HepG2 (cell line): ENCODE data around the gene MUC21. TPM values are rescaled to one million over a fixed set of nuclear protein-coding genes. Genes with fewer than 3 reads are reported as not detected.

ENCODE experiments used
- ATAC-seq: fragments of 200-7000 bp; cut with Tn5 transposase; 3 replicates; pipeline ENCODE4 v1.9.1; 2020; ENCODE audit warnings: mild to moderate bottlenecking, moderate library complexity
- BruUV-seq: library from RNA; stranded (reverse); fragments of 400-500 nt; replicated peaks from 2 replicates; lab custom pipeline; 2021; lab: Mats Ljungman, UMichigan
- CTCF ChIA-PET: fragments of 300-600 bp; formaldehyde crosslinking; extraction: SDS; loops from one replicate; lab custom pipeline; 2021; ENCODE audit warnings: low total read pairs, inconsistent platforms, low intra/inter-chr PET ratio; lab: Yijun Ruan, JAX
- POLR2A ChIA-PET: fragments of 350-600 bp; sonication (Branson Sonifier 250); formaldehyde crosslinking; loops from one replicate; lab custom pipeline; 2020; ENCODE audit warnings: antibody characterized with exemption, inconsistent platforms; lab: Yijun Ruan, JAX
- DNase-seq: peaks from one replicate; pipeline ENCODE4 v3.0.0-alpha.2; 2015; ENCODE audit warnings: low spot score
- FAIRE-seq: peaks from 3 replicates; lab custom pipeline; 2011; peaks lifted over from hg19 to GRCh38; lab: Jason Lieb, UNC
- H2AFZ ChIP-seq: one replicate; pipeline ENCODE4 v1.6.1; 2011; ENCODE audit warnings: low read length, inconsistent platforms
- H3K27ac ChIP-seq: fragments of 300-600 bp; 3 replicates; pipeline ENCODE4 v1.8.0; 2011; ENCODE audit warnings: mixed run types, mild to moderate bottlenecking, mixed read lengths, low read length, inconsistent platforms; ENCODE audit not compliant: insufficient read depth; ENCODE audit errors: extremely low read length
- H3K27me3 ChIP-seq, 2 experiments: fragments of 200-600 bp in 1 of 2; 2 replicates in 1 of 2; 3 replicates in 1 of 2; pipeline versions ENCODE4 v1.6.0 to v1.8.0; 2011; ENCODE audit warnings: low read length in 2 of 2, mild to moderate bottlenecking in 2 of 2, moderate library complexity in 2 of 2, inconsistent platforms in 1 of 2; ENCODE audit not compliant: insufficient read depth in 2 of 2, control insufficient read depth in 1 of 2
- H3K36me3 ChIP-seq, 2 experiments: fragments of 200-600 bp in 1 of 2; replicated peaks in 1 of 2; 2 replicates in 1 of 2; 3 replicates in 1 of 2; pipeline versions ENCODE4 v1.5.1 to v1.8.0; 2011; ENCODE audit warnings: low read length in 2 of 2, inconsistent platforms in 1 of 2; ENCODE audit not compliant: insufficient read depth in 2 of 2, control insufficient read depth in 1 of 2
- H3K4me1 ChIP-seq: 2 replicates; pipeline ENCODE4 v1.5.1; 2012; ENCODE audit warnings: low read length, inconsistent platforms; ENCODE audit not compliant: insufficient read depth
- H3K4me2 ChIP-seq: 2 replicates; pipeline ENCODE4 v1.6.0; 2011; ENCODE audit warnings: low read depth, low read length, inconsistent platforms
- H3K4me3 ChIP-seq, 3 experiments: fragments of 200-600 bp in 1 of 3; sonication (generic), shearing (Covaris generic) in 1 of 3; replicated peaks in 1 of 3; 2 replicates each; pipeline ENCODE4 v1.5.1; 2011 to 2016; ENCODE audit warnings: low read length in 3 of 3, inconsistent platforms in 2 of 3, low read depth in 2 of 3, mild to moderate bottlenecking in 2 of 3, control low read depth in 1 of 3, mixed read lengths in 1 of 3; ENCODE audit not compliant: insufficient read depth in 1 of 3
- H3K79me2 ChIP-seq: one replicate; pipeline ENCODE4 v1.6.1; 2011; ENCODE audit warnings: low read length, inconsistent platforms; ENCODE audit not compliant: insufficient read depth
- H3K9ac ChIP-seq: 2 replicates; pipeline ENCODE4 v1.6.0; 2011; ENCODE audit warnings: mild to moderate bottlenecking, low read depth, low read length, inconsistent platforms; ENCODE audit not compliant: insufficient read depth
- H3K9me3 ChIP-seq: 2 replicates; pipeline ENCODE4 v1.5.1; 2012; ENCODE audit warnings: mild to moderate bottlenecking, low read length
- H4K20me1 ChIP-seq: 2 replicates; pipeline ENCODE4 v1.6.0; 2011; ENCODE audit warnings: inconsistent platforms, mild to moderate bottlenecking, low read length, moderate library complexity; ENCODE audit not compliant: insufficient read depth
- FOXK2 ChIP-seq: fragments of 450-650 bp; IDR thresholded peaks from 2 replicates; pipeline ENCODE4 v1.6.1; 2016
- JARID2 ChIP-seq: sonication (generic); formaldehyde crosslinking; IDR thresholded peaks from 2 replicates; pipeline ENCODE4 v1.8.1; 2023; ENCODE audit warnings: missing genetic modification reagents, inconsistent platforms; ENCODE audit not compliant: insufficient replicate concordance
- NFATC3 ChIP-seq: sonication (generic); formaldehyde crosslinking; IDR thresholded peaks from 2 replicates; pipeline ENCODE4 v1.5.1; 2020; ENCODE audit warnings: mild to moderate bottlenecking, missing genetic modification reagents
- NRL ChIP-seq: sonication (generic); formaldehyde crosslinking; IDR thresholded peaks from 2 replicates; pipeline ENCODE4 v1.5.0; 2020; ENCODE audit warnings: missing genetic modification reagents, mild to moderate bottlenecking, moderate library complexity, borderline replicate concordance
- SOX5 ChIP-seq: IDR thresholded peaks from 2 replicates; pipeline ENCODE4 v1.6.1; 2016; ENCODE audit warnings: borderline replicate concordance
- TOE1 ChIP-seq: sonication (generic); formaldehyde crosslinking; IDR thresholded peaks from 2 replicates; pipeline ENCODE4 v1.4.0; 2020; ENCODE audit warnings: mild to moderate bottlenecking, missing genetic modification reagents
- ZNF3 ChIP-seq: IDR thresholded peaks from 2 replicates; pipeline ENCODE4 v1.7.0; 2017; ENCODE audit warnings: inconsistent platforms
- ZNF484 ChIP-seq: sonication (generic); formaldehyde crosslinking; IDR thresholded peaks from 2 replicates; pipeline ENCODE4 v1.5.1; 2020; ENCODE audit warnings: mild to moderate bottlenecking, low read depth, missing genetic modification reagents, borderline replicate concordance
- ZNF7 ChIP-seq: IDR thresholded peaks from 2 replicates; pipeline ENCODE4 v1.6.1; 2016; ENCODE audit warnings: missing biosample characterization, missing genetic modification reagents
- ZNF75D ChIP-seq: sonication (generic); formaldehyde crosslinking; IDR thresholded peaks from 2 replicates; pipeline ENCODE4 v1.8.1; 2023; ENCODE audit warnings: missing genetic modification reagents, mild to moderate bottlenecking, borderline replicate concordance
- WGBS: methylation state at CpG from one replicate; pipeline ENCODE4 v1.1.6; 2017; ENCODE audit warnings: low lambda C conversion rate; 5-methylcytosine and 5-hydroxymethylcytosine counted together
- in situ Hi-C: cut with HindIII; loops from 2 replicates; pipeline ENCODE4 v1.10.0; 2017; ENCODE audit warnings: low pct_unique_long_range_greater_than_20kb; ENCODE audit not compliant: extremely low pct_ligation_motif_present
- intact Hi-C: fragments of 100-400 bp; cut with micrococcal nuclease; formaldehyde crosslinking; loops from one replicate; pipeline ENCODE4 v1.10.0; 2022; ENCODE audit not compliant: unreplicated experiment
- polyA plus RNA-seq, 8 experiments: library from polyadenylated mRNA; depleted of rRNA in 3 of 8; stranded (reverse) in 7 of 8; unstranded in 1 of 8; fragments of >200 nt; fragmentation: Illumina TruSeq in 4 of 8; extraction: Trizol in 4 of 8; gene quantifications; 2 replicates each; pipeline versions ENCODE4 v1.2.1 to v1.2.3, GENCODE V29; 2011 to 2016; ENCODE audit warnings: low read depth in 4 of 8, missing spikeins in 1 of 8, mixed read lengths in 1 of 8; ENCODE audit not compliant: insufficient read depth in 1 of 8
- total RNA-seq, 5 experiments: library from RNA; depleted of rRNA; stranded (reverse); fragments of >200 nt; fragmentation: Illumina TruSeq; extraction: Trizol; gene quantifications; 2 replicates each; pipeline ENCODE4 v1.2.3, GENCODE V29; 2016; ENCODE audit warnings: low read depth in 1 of 5
- TF ChIP-seq, protein P1 (sequence below): sonication (generic); formaldehyde crosslinking; IDR thresholded peaks from 2 replicates; pipeline ENCODE4 v1.4.0; 2020; ENCODE audit warnings: missing genetic modification reagents
- TF ChIP-seq, protein P2 (sequence below): IDR thresholded peaks from 2 replicates; pipeline ENCODE4 v1.6.1; 2016; ENCODE audit warnings: missing biosample characterization, missing genetic modification reagents, low read depth
- TF ChIP-seq, protein P3 (sequence below), 2 experiments: fragments of 450-650 bp in 1 of 2; sonication (generic) in 1 of 2; formaldehyde crosslinking; IDR thresholded peaks; 2 replicates each; pipeline versions ENCODE4 v1.5.0 to v1.8.0; 2020 to 2022; ENCODE audit warnings: mild to moderate bottlenecking in 1 of 2, missing genetic modification reagents in 1 of 2

The MUC21 gene
- total and polyA plus RNA-seq, 2 of the 13 experiments (the other 11 are each of a cell fraction or from before 2014, with no cell fraction given) = not detected

DNA sequence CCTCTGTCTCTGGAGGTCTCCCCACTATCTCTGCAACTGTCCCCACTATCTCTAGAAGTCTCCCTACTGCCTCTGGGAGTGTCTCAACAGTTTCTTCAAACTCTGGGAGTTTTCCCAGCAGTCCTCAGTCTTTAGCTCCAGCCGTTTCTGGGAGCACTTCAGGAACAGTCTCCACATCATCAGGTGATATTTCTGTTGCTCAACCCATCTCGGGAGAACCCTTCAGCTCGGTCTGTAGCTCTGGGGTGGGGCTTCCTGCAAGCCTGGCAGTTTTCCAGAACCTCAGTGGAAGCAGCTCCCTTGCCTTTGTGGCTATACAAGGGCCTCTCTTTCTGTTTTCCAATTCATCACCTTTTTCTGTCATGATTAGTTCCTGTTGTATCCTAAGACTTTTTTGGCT, 48.5 kb upstream of the MUC21 start (continued):
- no peak for TF ChIP-seq NFATC3 (CRISPR knock-in tag)
- no peak for TF ChIP-seq NRL (CRISPR knock-in tag)
- no peak for TF ChIP-seq JARID2 (CRISPR knock-in tag)
- no peak for TF ChIP-seq ZNF484 (CRISPR knock-in tag)
- TF ChIP-seq, protein P1, sequence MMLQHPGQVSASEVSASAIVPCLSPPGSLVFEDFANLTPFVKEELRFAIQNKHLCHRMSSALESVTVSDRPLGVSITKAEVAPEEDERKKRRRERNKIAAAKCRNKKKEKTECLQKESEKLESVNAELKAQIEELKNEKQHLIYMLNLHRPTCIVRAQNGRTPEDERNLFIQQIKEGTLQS (CRISPR knock-in tag) = no peak
- TF ChIP-seq, all 625 proteins: peak for 0

DNA sequence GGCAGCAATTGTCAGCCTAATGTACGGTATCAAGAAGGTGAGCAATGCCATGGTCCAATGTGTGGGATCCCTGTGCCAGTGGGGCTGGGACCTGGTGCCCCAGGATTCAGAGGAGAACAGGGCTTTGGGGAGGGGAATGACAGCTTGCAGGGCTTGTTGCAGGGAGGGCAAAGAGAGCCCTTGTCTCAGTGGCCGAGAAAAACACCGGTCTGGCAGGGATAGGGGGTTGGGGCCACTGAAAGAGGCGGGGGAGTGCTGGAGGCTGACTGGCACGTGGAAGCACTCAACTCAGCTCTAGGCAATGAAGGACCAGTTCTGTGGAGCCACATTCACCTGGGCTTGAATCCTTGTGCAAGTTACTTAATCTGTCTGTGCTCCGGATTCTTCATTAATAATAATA, 46.3 kb upstream of the MUC21 start:
- Histone ChIP-seq H3K27me3 (peaks cover 4 to 44% of the 10 kb centered on the region in 2 experiments; a peak in 4 of 5 replicates), H3K4me1 (peaks cover 10% of the 10 kb centered on the region), H4K20me1 (no peaks in the 10 kb centered on the region), H3K9ac (no peak overlapping the region), H3K27ac (no peak overlapping the region), H3K36me3 (no peaks in the 10 kb centered on the region), H3K4me2 (no peak overlapping the region), H2AFZ (no peak overlapping the region), H3K9me3 (no peaks in the 10 kb centered on the region), H3K4me3 (no peak overlapping the region), H3K79me2 (no peaks in the 10 kb centered on the region)
- intact Hi-C loops = no loop called here
- no peak for FAIRE-seq
- ChIA-PET CTCF (no interaction called here), POLR2A (no interaction called here)
- in situ Hi-C loops = no loop called here
- no TSS peak for BruUV-seq
- no peak for DNase-seq
- 18% methylated on average over 6 of the region's 6 CpGs for WGBS
- TF ChIP-seq ZNF3 (CRISPR knock-in tag) = no peak
- TF ChIP-seq, protein P2, sequence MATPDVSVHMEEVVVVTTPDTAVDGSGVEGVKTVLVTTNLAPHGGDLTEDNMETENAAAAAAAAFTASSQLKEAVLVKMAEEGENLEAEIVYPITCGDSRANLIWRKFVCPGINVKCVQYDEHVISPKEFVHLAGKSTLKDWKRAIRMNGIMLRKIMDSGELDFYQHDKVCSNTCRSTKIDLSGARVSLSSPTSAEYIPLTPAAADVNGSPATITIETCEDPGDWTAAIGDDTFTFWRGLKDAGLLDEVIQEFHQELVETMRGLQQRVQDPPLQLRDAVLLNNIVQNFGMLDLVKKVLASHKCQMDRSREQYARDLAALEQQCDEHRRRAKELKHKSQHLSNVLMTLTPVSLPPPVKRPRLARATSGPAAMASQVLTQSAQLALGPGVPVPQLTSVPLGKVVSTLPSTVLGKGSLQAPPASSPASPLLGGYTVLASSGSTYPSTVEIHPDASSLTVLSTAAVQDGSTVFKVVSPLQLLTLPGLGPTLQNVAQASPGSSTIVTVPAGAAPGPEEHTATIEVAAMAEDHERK (CRISPR knock-in tag) = no peak
- no peak for TF ChIP-seq FOXK2
- no peak for TF ChIP-seq ZNF7
- TF ChIP-seq, protein P3, sequence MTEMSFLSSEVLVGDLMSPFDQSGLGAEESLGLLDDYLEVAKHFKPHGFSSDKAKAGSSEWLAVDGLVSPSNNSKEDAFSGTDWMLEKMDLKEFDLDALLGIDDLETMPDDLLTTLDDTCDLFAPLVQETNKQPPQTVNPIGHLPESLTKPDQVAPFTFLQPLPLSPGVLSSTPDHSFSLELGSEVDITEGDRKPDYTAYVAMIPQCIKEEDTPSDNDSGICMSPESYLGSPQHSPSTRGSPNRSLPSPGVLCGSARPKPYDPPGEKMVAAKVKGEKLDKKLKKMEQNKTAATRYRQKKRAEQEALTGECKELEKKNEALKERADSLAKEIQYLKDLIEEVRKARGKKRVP (CRISPR knock-in tag; IDR thresholded peaks at IDR 0.05) = no peak
- TF ChIP-seq ZNF75D (CRISPR knock-in tag) = no peak
- TF ChIP-seq SOX5 (CRISPR knock-in tag) = no peak
- no peak for TF ChIP-seq TOE1 (CRISPR knock-in tag)
- no peak for ATAC-seq
